Stimulated activated memory B cell treated with anti-CD40 and anti-IgM and Interleukin-4, amounts not matched to agents 10 μg/mL and 1 μg/mL and 100 μg/mL, for 72 hours (primary cell): Measurements from ENCODE around the gene XRN2.
"Not testable (repeated sequence)": the region's sequence is repeated elsewhere in the genome, so short reads cannot be mapped to it uniquely, and the experiment has no call there.

Source experiments
- ATAC-seq: fragments of 150-1000 bp; cut with Tn5 transposase; 2 replicates; pipeline ENCODE4 v1.10.0; 2021
- H3K27ac Mint-ChIP-seq: one replicate; pipeline ENCODE4 v1.8.0; 2022; ENCODE audit warnings: mild to moderate bottlenecking, mixed read lengths
- H3K27me3 Mint-ChIP-seq: one replicate; pipeline ENCODE4 v1.8.0; 2022; ENCODE audit warnings: mixed read lengths
- H3K36me3 Mint-ChIP-seq: one replicate; pipeline ENCODE4 v1.8.0; 2022; ENCODE audit warnings: mixed read lengths
- H3K4me1 Mint-ChIP-seq: one replicate; pipeline ENCODE4 v1.8.0; 2022; ENCODE audit warnings: mixed read lengths
- H3K4me3 Mint-ChIP-seq: one replicate; pipeline ENCODE4 v1.8.0; 2022; ENCODE audit warnings: mild to moderate bottlenecking, moderate library complexity, mixed read lengths
- H3K9me3 Mint-ChIP-seq: one replicate; pipeline ENCODE4 v1.8.0; 2022; ENCODE audit warnings: mixed read lengths

The XRN2 gene

GRCh38 chr20:21355981-21356380 is 52.9 kb downstream of the XRN2 start:
- no peaks in the 10 kb centered on the region for H3K9me3 Mint-ChIP-seq
- H3K36me3 Mint-ChIP-seq, result peaks cover 33% of the 10 kb centered on the region
- no peak for ATAC-seq
- H3K4me1 Mint-ChIP-seq, result peaks cover 6% of the 10 kb centered on the region
- no peak overlapping the region for H3K4me3 Mint-ChIP-seq
- H3K27ac Mint-ChIP-seq, result no peak overlapping the region
- no peaks in the 10 kb centered on the region for H3K27me3 Mint-ChIP-seq

- Mint-ChIP-seq H3K27ac (no peak overlapping the region), H3K4me3 (no peak overlapping the region), H3K36me3 (peaks cover 35% of the 10 kb centered on the region), H3K4me1 (peaks cover 6% of the 10 kb centered on the region), H3K27me3 (no peaks in the 10 kb centered on the region), H3K9me3 (no peaks in the 10 kb centered on the region)
- no peak for ATAC-seq
Measured at GRCh38 chr20:21356386-21356785, 53.3 kb downstream of the XRN2 start.

GRCh38 chr20:21357844-21358243 is 54.7 kb downstream of the XRN2 start:
- H3K27me3 Mint-ChIP-seq, result no peaks in the 10 kb centered on the region
- no peaks in the 10 kb centered on the region for H3K9me3 Mint-ChIP-seq
- peaks cover 49% of the 10 kb centered on the region for H3K36me3 Mint-ChIP-seq
- peaks cover 6% of the 10 kb centered on the region for H3K4me1 Mint-ChIP-seq
- H3K27ac Mint-ChIP-seq, result no peak overlapping the region
- no peak overlapping the region for H3K4me3 Mint-ChIP-seq
- no peak for ATAC-seq

GRCh38 chr20:21358737-21359136 is 55.6 kb downstream of the XRN2 start:
- ATAC-seq, result no peak
- H3K27ac Mint-ChIP-seq, result no peak overlapping the region
- peaks cover 6% of the 10 kb centered on the region for H3K4me1 Mint-ChIP-seq
- no peak overlapping the region for H3K4me3 Mint-ChIP-seq
- H3K9me3 Mint-ChIP-seq, result no peaks in the 10 kb centered on the region
- H3K36me3 Mint-ChIP-seq, result peaks cover 57% of the 10 kb centered on the region
- H3K27me3 Mint-ChIP-seq, result no peaks in the 10 kb centered on the region

GRCh38 chr20:21360705-21361104 is 57.6 kb downstream of the XRN2 start:
- Mint-ChIP-seq H3K27ac (no peak overlapping the region), H3K27me3 (no peaks in the 10 kb centered on the region), H3K4me1 (peaks cover 6% of the 10 kb centered on the region), H3K9me3 (no peaks in the 10 kb centered on the region), H3K36me3 (peaks cover 51% of the 10 kb centered on the region), H3K4me3 (no peak overlapping the region)
- ATAC-seq, result no peak

GRCh38 chr20:21361266-21361665 is 58.1 kb downstream of the XRN2 start:
- no peak for ATAC-seq
- Mint-ChIP-seq H3K4me3 (no peak overlapping the region), H3K27me3 (no peaks in the 10 kb centered on the region), H3K4me1 (peaks cover 6% of the 10 kb centered on the region), H3K27ac (no peak overlapping the region), H3K9me3 (no peaks in the 10 kb centered on the region), H3K36me3 (peaks cover 54% of the 10 kb centered on the region)

- Mint-ChIP-seq H3K4me3 (no peak overlapping the region), H3K27ac (no peak overlapping the region), H3K4me1 (peaks cover 6% of the 10 kb centered on the region), H3K27me3 (no peaks in the 10 kb centered on the region), H3K36me3 (peaks cover 68% of the 10 kb centered on the region), H3K9me3 (no peaks in the 10 kb centered on the region)
- no peak for ATAC-seq
Measured at GRCh38 chr20:21364413-21364812, 61.3 kb downstream of the XRN2 start.

- Mint-ChIP-seq H3K27ac (no peak overlapping the region), H3K36me3 (peaks cover 69% of the 10 kb centered on the region), H3K9me3 (no peaks in the 10 kb centered on the region), H3K4me3 (no peak overlapping the region), H3K4me1 (no peaks in the 10 kb centered on the region), H3K27me3 (no peaks in the 10 kb centered on the region)
- no peak for ATAC-seq
Measured at GRCh38 chr20:21365771-21366170, 62.6 kb downstream of the XRN2 start.

- ATAC-seq, H3K9me3 Mint-ChIP-seq, H3K4me3 Mint-ChIP-seq, H3K27ac Mint-ChIP-seq, H3K27me3 Mint-ChIP-seq, H3K4me1 Mint-ChIP-seq: not testable (repeated sequence)
- H3K36me3 Mint-ChIP-seq, result peaks cover 70% of the 10 kb centered on the region
Measured at GRCh38 chr20:21366273-21366672, 63.1 kb downstream of the XRN2 start.

- Mint-ChIP-seq H3K36me3 (peaks cover 69% of the 10 kb centered on the region), H3K4me1 (peaks cover 6% of the 10 kb centered on the region), H3K9me3 (no peaks in the 10 kb centered on the region), H3K27me3 (no peaks in the 10 kb centered on the region), H3K27ac (no peak overlapping the region), H3K4me3 (no peak overlapping the region)
- no peak for ATAC-seq
Measured at GRCh38 chr20:21368791-21369190, 65.7 kb downstream of the XRN2 start.

- Mint-ChIP-seq H3K36me3 (peaks cover 84% of the 10 kb centered on the region), H3K9me3 (no peaks in the 10 kb centered on the region), H3K4me1 (peaks cover 7% of the 10 kb centered on the region), H3K27ac (no peak overlapping the region), H3K27me3 (no peaks in the 10 kb centered on the region), H3K4me3 (no peak overlapping the region)
- ATAC-seq, result no peak
Measured at GRCh38 chr20:21371193-21371592, 68.1 kb downstream of the XRN2 start.

- Mint-ChIP-seq H3K4me3 (no peak overlapping the region), H3K9me3 (no peaks in the 10 kb centered on the region), H3K4me1 (peaks cover 7% of the 10 kb centered on the region), H3K27me3 (no peaks in the 10 kb centered on the region), H3K36me3 (peaks cover 82% of the 10 kb centered on the region), H3K27ac (no peak overlapping the region)
- ATAC-seq, result no peak
Measured at GRCh38 chr20:21372016-21372415, 68.9 kb downstream of the XRN2 start.

- Mint-ChIP-seq H3K27ac (no peak overlapping the region), H3K9me3 (no peaks in the 10 kb centered on the region), H3K27me3 (no peaks in the 10 kb centered on the region), H3K4me3 (no peak overlapping the region), H3K36me3 (peaks cover 81% of the 10 kb centered on the region), H3K4me1 (peaks cover 7% of the 10 kb centered on the region)
- no peak for ATAC-seq
Measured at GRCh38 chr20:21373436-21373835, 70.3 kb downstream of the XRN2 start.

GRCh38 chr20:21376626-21377025 is 73.5 kb downstream of the XRN2 start:
- peaks cover 75% of the 10 kb centered on the region for H3K36me3 Mint-ChIP-seq
- ATAC-seq, result no peak
- no peak overlapping the region for H3K27ac Mint-ChIP-seq
- no peaks in the 10 kb centered on the region for H3K9me3 Mint-ChIP-seq
- no peaks in the 10 kb centered on the region for H3K27me3 Mint-ChIP-seq
- no peak overlapping the region for H3K4me3 Mint-ChIP-seq
- H3K4me1 Mint-ChIP-seq, result peaks cover 7% of the 10 kb centered on the region

- no peak overlapping the region for H3K4me3 Mint-ChIP-seq
- H3K36me3 Mint-ChIP-seq, result peaks cover 74% of the 10 kb centered on the region
- H3K27ac Mint-ChIP-seq, result no peak overlapping the region
- ATAC-seq, result no peak
- peaks cover 7% of the 10 kb centered on the region for H3K4me1 Mint-ChIP-seq
- no peaks in the 10 kb centered on the region for H3K27me3 Mint-ChIP-seq
- H3K9me3 Mint-ChIP-seq, result no peaks in the 10 kb centered on the region
Measured at GRCh38 chr20:21377701-21378100, 74.6 kb downstream of the XRN2 start.

GRCh38 chr20:21378259-21378658 is 75.1 kb downstream of the XRN2 start:
- H3K36me3 Mint-ChIP-seq, result peaks cover 72% of the 10 kb centered on the region
- no peaks in the 10 kb centered on the region for H3K9me3 Mint-ChIP-seq
- no peak for ATAC-seq
- H3K27ac Mint-ChIP-seq, result no peak overlapping the region
- no peaks in the 10 kb centered on the region for H3K27me3 Mint-ChIP-seq
- H3K4me3 Mint-ChIP-seq, result no peak overlapping the region
- peaks cover 6% of the 10 kb centered on the region for H3K4me1 Mint-ChIP-seq

- Mint-ChIP-seq H3K4me3 (no peak overlapping the region), H3K27ac (no peak overlapping the region), H3K27me3 (no peaks in the 10 kb centered on the region), H3K36me3 (peaks cover 60% of the 10 kb centered on the region), H3K9me3 (no peaks in the 10 kb centered on the region), H3K4me1 (no peaks in the 10 kb centered on the region)
- ATAC-seq, result no peak
Measured at GRCh38 chr20:21380711-21381110, 77.6 kb downstream of the XRN2 start.
